GM20431 (cell line): ENCODE measurements around the gene SPRING1.

Source experiments
- in situ Hi-C: fragments of 300-500 bp; cut with MseI, MboI; formaldehyde crosslinking; loops from one replicate; pipeline ENCODE4 v1.15.0; 2020; ENCODE audit warnings: low sequenced_read_pairs; ENCODE audit not compliant: unreplicated experiment

Gene SPRING1

DNA sequence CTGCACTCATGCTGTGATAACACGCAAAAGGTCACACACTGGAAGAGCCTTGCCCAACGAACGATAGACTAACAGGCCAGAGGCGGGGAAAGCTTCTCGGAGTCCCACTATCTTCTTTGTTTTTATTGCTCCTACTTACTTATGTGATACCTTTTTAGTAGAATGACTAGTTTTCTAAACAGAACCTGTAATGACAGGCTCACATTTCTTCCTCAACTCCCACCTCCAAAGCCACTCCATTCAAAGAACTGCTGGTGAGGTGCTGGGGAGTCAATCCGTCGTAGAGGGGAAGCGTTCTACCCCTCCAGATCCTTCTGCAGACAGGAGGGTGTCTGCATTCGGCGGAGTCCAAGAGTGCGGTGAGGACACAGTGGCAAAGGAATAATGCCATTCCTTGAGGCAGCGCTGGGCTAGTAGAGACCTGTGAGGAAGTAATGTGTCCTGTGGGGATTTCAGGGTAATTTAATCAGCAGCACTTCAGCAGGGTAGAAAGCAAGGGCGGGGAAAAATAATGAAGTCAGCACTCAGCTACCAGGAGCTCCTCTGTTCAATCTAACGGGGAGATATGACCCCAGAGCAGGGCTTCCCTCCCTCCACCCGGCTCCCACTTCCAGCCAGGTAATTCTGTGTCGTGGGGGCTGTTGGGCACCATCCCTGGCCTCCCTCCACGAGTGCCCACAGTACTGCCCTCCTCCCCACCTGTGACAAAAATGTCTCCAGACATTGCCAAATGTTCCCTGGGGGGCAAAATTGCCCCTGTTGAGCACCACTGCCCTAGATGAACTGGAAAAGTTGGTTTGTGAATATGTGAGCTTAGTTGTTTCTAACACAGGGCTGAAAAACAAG lies 25.2 kb downstream of the SPRING1 start:
- in situ Hi-C loops = loop anchor here (25.0 kb wide), 1 partner anchor 400 kb away; no protein-coding TSS in a partner anchor

DNA sequence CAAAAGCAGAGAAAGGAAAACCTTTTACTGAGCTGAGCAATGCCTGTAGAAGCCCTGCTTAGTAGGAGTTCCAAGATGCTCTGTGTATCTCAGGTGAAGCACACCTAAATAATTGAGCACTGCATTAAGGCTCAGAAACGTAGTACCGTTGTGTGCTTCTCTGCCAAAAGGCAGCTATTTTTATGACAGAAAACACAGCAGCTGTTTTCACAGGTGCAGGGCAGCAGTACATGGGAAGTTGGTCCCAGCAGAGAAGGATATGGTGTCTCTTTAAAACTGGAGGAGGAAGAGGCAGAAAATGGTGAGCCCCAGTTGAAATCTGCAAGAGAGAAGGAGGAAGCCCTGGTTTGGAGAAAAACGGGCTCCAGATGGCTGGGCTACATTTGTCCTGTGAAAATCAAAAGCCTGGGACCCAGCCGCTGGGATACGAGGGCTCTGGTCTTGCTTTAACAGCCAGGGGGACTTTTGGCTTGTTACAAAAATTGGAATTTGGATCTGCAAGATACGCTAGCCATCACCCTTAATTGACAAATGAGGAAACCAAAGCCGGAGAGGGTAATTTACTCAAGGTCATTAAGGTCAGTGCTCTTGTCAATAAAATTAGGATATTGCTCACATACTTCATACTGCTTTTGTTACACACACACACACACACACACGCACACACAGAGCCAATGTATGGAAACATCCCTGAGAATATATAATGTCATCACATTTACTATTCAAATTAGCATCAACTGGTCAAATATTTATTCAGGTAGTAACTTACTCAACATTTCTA lies 27.3 kb downstream of the SPRING1 start:
- in situ Hi-C loops = loop anchor here (25.0 kb wide), 1 partner anchor 402 kb away; no protein-coding TSS in a partner anchor

DNA sequence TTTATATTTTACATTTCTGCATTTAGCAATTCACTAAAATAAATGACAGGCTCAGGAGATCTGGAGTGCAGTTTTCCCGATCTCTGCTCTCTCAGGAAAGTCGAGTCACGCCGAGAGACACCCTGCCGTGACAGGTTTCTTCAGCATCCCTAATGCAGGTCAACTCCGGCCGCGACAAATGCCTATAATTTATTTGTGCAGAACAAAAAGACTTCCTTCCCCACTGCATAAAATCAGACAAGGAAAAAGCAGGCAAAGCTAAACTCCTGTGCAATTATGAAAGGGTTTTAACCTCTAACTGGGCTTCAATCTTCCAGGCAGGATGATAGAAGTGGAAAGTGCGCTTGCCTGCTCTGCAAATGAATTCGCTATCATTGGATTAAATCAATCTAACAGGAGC lies 28.1 kb downstream of the SPRING1 start:
- in situ Hi-C loops = loop anchor here (25.0 kb wide), 1 partner anchor 403 kb away; no protein-coding TSS in a partner anchor

DNA sequence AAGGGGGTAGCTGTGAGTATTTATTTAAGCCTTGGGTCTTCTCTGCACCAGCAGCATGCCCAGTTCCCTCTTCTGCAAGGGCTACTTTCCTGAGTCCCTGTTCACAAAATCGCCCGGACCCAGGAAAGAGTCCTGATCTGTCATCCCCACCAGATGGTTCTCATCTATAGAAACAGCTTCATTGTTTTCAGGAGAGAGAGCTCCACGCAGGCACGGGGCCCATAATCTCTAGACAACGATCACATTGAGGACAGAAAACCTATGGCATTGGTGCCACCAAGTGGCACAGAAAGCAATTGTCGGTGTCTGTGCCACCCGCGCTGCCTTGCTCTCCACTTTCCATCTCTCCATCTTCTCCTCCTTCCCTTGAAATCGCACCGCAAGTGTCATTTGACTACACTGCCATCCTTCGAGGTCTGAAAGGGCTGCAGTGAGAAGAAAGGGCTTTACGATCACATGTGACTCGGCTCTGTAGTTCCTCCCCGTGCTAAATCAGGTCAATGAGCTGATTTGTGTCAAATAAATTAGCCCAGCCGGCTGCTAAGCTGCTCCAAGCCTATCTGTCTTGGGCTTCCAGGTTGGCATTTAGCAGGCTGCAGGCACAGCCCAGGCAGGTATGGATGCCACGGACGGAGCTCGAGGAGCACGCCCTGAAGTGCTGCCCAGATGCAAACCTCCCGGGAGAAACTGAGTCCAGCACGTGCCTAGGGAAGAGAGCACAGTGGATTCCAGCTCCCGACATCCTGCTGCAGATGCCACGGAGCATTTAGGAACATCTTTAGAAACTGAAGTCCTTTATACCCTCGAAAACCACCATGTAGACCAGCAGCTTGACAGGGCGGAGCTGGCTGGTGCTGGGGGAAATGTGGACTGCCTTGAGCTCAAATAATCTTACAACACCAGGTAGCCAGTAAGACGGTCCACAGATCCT lies 28.8 kb downstream of the SPRING1 start:
- in situ Hi-C loops = loop anchor here (25.0 kb wide), 1 partner anchor 403 kb away; no protein-coding TSS in a partner anchor

DNA sequence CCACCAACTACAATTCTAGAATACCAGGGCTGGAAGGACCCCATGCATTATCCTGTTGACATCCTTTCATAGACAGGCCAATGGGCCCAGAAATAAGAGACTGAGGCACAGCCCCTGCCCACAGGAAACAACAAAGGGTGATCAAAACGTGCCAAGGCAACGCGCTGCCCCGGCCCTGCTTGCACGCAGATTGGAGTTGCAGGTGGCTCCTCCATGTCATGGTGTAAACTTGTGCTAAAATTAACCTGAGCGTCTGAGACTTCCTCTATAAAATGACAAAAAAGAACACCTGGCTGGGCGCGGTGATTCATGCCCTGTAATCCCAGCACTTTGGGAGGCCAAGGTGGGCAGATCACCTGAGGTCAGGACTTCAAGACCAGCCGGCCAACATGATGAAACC lies 30.1 kb downstream of the SPRING1 start:
- in situ Hi-C loops = loop anchor here (25.0 kb wide), 1 partner anchor 405 kb away; no protein-coding TSS in a partner anchor

DNA sequence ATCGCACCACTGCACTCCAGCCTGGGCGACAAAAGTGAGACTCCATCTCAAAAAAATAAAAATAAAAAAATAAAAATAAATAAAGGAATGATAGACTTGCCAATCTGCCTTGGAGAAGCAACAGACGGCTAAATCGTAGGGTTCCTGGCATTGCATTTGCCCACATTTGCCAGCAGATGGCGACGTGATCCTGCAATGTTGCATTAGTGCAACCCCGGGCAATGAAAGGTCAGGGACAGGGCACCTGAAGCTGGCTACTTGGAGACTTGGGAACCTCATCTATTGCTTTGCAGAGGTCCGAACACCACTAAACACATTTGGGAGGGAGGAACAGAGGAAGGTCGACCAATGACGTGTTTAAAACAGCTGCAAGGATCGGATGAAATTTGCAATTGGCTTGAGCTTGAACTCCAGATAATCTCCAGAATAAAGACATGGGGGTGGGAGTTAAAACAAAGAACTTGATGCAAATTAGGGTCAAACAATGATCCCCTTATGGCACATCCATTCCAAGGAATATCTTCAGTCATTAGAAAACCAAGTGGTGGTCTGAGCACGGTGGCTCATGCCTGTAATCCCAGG lies 34.6 kb downstream of the SPRING1 start:
- in situ Hi-C loops = loop anchor here (25.0 kb wide), 1 partner anchor 409 kb away; no protein-coding TSS in a partner anchor

DNA sequence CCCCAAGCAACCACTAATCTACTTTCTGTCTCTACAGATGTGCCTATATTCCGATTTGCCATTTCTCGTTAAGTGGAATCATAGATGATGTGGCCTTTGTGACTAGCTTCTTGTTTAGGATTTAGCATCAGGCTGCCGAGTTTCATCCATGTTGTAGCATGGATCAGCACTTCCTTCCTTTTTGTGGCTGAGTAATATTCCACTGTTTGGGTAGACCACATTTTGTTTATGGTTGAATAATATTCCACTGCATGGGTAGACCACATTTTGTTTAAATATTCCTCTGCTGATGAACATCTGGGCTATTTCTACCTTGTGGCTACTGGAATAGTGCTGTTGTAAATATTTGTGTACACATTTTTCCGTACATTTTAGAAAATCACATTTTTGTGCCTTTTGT lies 36.4 kb downstream of the SPRING1 start:
- in situ Hi-C loops = loop anchor here (25.0 kb wide), 1 partner anchor 411 kb away; no protein-coding TSS in a partner anchor

DNA sequence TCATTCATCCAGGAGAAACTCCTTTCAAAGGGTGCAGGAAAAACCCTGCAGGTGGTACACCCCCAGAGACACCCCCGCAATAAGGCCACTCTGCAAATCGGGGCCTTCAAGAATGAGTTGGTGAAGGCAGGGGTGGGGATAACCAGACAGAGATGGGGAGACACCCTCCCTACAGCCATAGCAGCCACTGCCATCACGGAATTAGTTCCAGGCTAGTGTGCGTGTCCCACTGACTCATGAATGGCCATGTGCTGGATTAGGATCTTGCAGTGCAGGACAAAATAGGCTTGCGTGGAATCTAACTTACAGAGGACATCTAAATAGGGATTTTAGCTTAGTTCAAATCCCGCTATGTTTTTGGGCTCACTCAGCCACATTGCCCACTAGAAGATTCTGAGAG lies 37.8 kb downstream of the SPRING1 start:
- in situ Hi-C loops = loop anchor here (25.0 kb wide), 1 partner anchor 412 kb away; no protein-coding TSS in a partner anchor

DNA sequence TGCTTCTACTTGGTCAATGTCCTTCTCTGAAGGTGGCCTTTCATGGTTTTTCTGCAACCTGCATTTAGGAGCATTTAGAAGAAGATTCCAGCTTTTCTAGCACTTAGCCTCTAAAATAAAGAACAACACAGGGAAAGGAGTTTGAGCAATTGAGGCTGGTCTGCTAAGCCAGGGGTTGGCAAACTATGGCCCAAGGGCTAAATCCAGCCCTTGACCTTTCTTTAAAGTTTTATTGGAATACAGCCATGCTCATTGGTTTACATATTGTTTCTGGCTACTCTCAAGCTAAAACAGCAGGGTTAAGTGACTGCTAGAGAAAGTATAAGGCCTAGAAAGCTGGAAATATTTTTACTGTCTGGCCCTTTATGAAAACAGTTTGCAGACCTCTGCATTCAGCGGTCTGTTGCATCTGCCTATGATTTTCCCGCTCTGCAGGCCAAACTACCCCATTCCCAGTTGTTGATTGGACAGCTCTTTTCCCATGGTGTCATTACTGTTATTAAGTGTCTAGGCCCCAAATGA lies 39.3 kb downstream of the SPRING1 start:
- in situ Hi-C loops = no loop called here

DNA sequence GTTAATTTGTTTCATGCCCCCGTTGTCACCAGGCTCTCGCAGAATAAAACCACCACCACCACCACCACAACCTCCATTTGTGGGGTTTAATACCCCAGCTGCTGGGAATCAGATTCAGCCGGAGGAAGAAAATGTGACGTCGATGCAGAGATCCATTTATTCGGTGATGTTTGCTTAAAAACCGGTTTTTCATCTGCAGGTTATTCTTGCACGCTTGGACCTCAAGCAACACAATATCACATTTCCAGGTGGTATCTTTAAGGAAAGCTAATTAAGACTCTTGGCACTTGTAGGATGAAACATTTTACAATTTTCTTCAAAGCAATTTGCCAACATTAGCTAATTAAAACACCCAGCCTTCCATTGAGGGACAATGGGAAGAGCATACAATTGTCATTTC lies 39.8 kb downstream of the SPRING1 start:
- in situ Hi-C loops = no loop called here

DNA sequence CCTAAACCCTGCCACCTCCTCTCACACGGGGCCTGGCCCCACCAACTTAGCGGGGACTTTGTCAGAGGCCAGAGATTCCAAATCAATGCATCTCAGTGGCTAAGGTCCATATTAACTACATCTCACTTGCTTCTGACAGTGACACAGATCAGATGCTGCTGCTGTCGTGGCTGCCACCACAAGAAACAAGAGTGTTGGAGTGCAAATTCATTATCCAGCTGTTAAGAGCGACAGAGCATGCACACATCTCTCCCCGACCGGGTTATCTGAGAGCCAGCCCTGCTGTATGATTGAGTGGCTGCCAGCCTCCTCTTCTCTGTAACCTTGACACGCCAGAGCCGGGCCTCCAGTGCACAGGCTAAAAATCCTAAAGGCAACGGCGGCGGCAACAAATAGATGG lies 40.2 kb downstream of the SPRING1 start:
- in situ Hi-C loops = no loop called here

DNA sequence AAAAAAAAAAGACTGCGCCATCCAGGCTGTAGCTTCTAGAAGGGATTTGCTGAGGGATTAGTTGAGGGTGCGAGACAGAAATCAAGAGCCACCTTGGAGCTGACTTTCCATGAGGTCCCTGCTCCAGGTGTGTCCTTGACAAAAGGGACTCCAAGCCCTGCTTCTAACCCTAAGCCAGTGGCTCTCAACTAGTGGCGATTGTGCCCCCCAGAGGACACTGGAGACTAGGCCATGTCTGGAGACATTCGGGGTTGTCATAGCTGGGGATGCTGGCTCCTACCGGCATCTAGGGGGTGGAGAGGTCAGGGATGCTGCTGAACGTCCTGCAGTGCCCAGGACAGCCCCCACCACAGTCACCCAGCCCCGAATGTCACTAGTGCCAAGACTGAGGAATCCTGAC lies 40.6 kb downstream of the SPRING1 start:
- in situ Hi-C loops = no loop called here

DNA sequence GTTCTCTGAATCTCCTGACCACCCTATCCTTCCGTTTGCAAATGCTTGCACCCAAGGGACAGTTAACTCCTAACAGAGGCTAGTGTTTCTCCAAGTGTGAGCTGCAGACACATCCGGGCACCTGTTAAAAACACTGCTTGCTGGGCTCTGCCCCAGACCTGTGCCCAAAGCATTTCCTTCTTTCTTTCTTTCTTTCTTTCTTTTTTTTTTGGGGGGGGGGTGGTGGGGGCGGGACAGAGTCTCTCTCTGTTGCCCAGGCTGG lies 42.5 kb downstream of the SPRING1 start:
- in situ Hi-C loops = no loop called here

DNA sequence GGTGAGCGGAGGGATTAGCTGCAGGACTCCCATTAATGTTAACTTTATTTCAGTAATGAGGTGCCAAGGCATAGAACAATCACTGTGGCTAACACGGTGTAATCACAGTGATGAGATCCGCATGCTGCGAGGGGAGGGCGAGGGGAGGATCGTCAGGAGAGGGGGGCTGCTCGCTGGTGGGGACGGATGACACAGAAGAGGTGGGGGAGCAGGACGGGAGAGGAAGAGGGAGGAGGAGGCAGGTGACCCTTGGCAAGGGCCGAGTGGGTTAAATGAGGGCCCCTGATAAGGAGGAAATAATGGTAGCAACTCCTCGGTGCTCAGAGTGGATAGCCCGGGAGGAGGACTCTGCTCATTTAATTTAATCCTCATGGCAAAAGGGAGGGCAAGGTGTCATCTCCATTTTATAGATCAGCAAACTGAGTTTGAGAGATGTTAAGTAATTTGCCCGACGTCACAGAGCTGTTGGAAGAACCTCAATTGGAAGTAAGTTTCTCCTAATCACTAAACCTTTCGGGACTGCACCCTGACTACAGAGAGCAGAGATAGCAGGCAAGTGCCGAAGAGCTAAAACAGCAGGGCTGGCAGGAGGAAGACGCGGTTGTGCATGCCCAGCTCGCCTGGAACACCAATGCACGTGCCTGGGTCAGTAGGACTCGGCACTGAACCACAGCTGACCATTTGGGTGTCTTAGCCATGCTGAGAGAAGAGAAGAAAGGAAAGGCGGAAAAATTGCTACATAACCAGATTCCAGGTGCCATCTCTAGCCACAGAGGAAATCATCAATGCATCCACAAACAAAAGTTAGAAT lies 43.0 kb downstream of the SPRING1 start:
- in situ Hi-C loops = no loop called here

DNA sequence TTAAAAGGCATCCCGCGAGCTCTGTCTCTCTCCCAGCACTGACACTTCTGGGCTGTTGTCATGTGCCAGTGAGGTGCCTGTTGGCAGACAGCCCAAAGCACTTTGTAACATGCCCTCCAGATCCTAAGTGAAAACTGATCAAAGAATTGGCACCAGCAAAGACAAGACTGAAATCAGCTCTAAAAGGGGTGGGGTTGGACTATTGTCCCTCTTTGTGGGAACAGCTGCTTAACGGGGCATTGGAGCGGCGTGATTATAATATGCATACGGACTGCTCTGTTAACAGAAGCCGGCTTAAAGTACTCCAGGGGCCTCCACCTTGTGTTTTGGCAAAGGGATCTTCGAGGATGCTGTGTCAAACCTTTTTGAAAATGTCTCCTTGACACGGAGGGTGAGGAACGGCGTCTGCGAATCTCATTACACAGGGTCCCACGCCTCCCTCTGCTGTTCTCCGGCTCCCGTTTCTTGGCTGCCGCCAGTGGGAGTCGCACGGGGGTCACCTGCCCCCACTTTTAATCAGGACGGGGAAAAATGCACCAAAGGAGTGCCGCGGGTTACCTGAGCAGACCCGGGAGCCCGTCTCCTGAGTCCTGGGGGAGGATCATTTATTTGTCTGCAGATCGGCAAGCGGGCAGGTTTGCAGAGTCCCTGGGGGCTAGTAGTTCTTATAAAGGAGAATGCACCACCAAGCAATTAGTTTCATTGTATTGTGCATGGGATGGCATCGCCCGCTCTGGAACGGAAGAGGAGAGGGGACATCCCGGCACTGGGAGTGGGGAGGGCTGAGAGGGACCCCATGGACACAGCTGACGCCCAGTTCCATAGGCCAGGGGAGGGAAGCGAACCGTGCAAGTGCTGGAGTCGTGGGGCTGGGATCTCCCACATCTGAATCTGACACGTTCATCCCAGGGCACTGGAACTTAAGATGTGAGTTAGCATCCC lies 44.3 kb downstream of the SPRING1 start:
- in situ Hi-C loops = no loop called here

DNA sequence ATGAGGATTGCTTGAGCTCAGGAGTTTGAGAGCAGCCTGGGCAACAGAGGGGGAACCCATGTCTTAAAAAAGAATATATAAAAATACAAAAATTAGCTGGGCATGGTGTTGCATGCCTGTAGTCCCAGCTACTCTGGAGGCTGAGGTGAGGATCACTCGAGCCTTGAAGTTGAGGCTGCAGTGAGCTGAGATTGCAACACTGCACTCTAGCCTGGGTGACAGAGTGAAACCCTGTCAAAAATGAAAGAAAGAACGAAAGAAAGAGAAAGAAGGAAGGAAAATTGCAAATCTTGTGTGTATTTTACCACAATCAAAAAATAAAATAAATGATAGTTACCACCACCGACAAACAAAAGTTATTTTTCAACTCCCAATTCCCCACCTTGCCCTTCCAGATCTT lies 45.3 kb downstream of the SPRING1 start:
- in situ Hi-C loops = no loop called here

DNA sequence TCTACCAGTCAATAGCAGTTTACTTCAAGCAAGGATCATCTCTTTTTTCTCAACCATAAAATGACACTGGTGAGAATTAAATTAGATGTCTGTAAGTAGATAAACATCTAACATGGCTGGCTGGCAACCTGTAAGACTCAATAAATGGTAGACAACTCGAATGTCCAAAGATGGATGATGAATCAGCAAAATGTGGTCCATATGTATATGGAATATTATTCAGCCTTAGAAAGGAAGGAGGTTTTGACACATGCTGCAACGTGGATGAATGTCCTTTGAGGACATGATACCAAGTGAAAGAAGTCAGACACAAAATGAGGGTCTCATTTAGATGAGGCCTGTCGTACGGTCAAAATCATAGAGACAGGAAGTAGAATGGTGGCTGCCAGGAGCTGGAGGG lies 46.2 kb downstream of the SPRING1 start:
- in situ Hi-C loops = no loop called here

DNA sequence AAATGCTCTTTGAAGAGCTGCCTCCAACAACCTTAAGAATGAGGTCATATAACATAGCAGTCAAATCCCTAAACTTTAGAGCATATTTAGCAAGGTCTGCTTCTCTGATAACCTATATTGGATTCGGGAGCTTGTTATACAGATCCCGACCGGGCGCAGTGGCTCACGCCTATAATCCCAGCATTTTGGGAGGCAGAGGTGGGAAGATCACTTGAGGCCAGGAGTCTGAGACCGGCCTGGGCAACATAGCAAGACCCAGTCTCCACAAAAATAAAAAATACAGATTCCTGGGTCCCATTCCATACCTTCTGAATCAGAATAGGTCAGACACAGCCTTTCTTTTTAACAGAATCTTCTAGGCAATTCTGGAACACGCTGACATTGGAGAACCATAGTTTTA lies 46.7 kb downstream of the SPRING1 start:
- in situ Hi-C loops = no loop called here
